SK-N-SH treated with all-trans-retinoic acid at 6 μM for 48 hours (cell line): Measurements from ENCODE around the gene TBL1XR1.

Source experiments
- ATAC-seq: fragments of 200-7000 bp; cut with Tn5 transposase; 3 replicates; pipeline ENCODE4 v1.9.1; 2020; ENCODE audit warnings: mild to moderate bottlenecking, moderate library complexity
- BACH2 ChIP-seq: fragments of 250-450 bp; sonication (Bioruptor Pico); IDR thresholded peaks from 2 replicates; pipeline ENCODE4 v1.9.0; 2021; ENCODE audit warnings: mild to moderate bottlenecking, borderline replicate concordance
- CSDC2 ChIP-seq: fragments of 250-450 bp; sonication (Bioruptor Pico); IDR thresholded peaks from 2 replicates; pipeline ENCODE4 v1.5.0; 2020; ENCODE audit warnings: mild to moderate bottlenecking, moderate library complexity
- CSRNP3 ChIP-seq: fragments of 250-450 bp; sonication (Bioruptor Pico); IDR thresholded peaks from 2 replicates; pipeline ENCODE4 v1.5.1; 2021; ENCODE audit warnings: mild to moderate bottlenecking, moderate library complexity
- GLIS3 ChIP-seq: fragments of 250-450 bp; sonication (Bioruptor Pico); IDR thresholded peaks from 2 replicates; pipeline ENCODE4 v1.5.0; 2020; ENCODE audit warnings: mild to moderate bottlenecking, moderate library complexity
- ISL1 ChIP-seq: fragments of 250-450 bp; sonication (Bioruptor Pico); IDR thresholded peaks from 2 replicates; pipeline ENCODE4 v2.1.2; 2022; ENCODE audit warnings: mild to moderate bottlenecking, moderate library complexity
- OSR1 ChIP-seq: fragments of 250-450 bp; sonication (Bioruptor Pico); IDR thresholded peaks from 2 replicates; pipeline ENCODE4 v1.8.0; 2022; ENCODE audit warnings: moderate library complexity, mild to moderate bottlenecking, inconsistent platforms
- POU6F1 ChIP-seq: fragments of 250-450 bp; sonication (Bioruptor Pico); IDR thresholded peaks from 2 replicates; pipeline ENCODE4 v1.8.0; 2021; ENCODE audit warnings: low read depth, mild to moderate bottlenecking, moderate library complexity, borderline replicate concordance
- PPARA ChIP-seq: fragments of 250-450 bp; sonication (Bioruptor Pico); IDR thresholded peaks from 2 replicates; pipeline ENCODE4 v1.5.0; 2020; ENCODE audit warnings: mild to moderate bottlenecking, borderline replicate concordance
- RARB ChIP-seq: fragments of 250-450 bp; sonication (Bioruptor Pico); IDR thresholded peaks from 2 replicates; pipeline ENCODE4 v1.8.0; 2021; ENCODE audit warnings: mild to moderate bottlenecking, moderate library complexity
- TOX ChIP-seq: fragments of 250-450 bp; sonication (Bioruptor Pico); IDR thresholded peaks from 2 replicates; pipeline ENCODE4 v1.8.0; 2021; ENCODE audit warnings: mild to moderate bottlenecking, moderate library complexity, borderline replicate concordance
- TSHZ2 ChIP-seq: fragments of 250-450 bp; sonication (Bioruptor Pico); IDR thresholded peaks from 2 replicates; pipeline ENCODE4 v1.5.0; 2020; ENCODE audit warnings: mild to moderate bottlenecking, moderate library complexity
- ZC3H10 ChIP-seq: fragments of 250-450 bp; sonication (Bioruptor Pico); IDR thresholded peaks from 2 replicates; pipeline ENCODE4 v1.5.1; 2021; ENCODE audit warnings: mild to moderate bottlenecking, moderate library complexity
- ZFP3 ChIP-seq: fragments of 250-450 bp; sonication (Bioruptor Pico); IDR thresholded peaks from 2 replicates; pipeline ENCODE4 v1.5.0; 2020; ENCODE audit warnings: mild to moderate bottlenecking, moderate library complexity
- ZFP30 ChIP-seq: fragments of 450-650 bp; formaldehyde crosslinking; IDR thresholded peaks from 2 replicates; pipeline ENCODE4 v1.5.0; 2022; ENCODE audit warnings: mild to moderate bottlenecking, moderate library complexity
- ZNF565 ChIP-seq: fragments of 450-650 bp; formaldehyde crosslinking; conservative IDR thresholded peaks from 2 replicates; pipeline ENCODE4 v1.5.0; 2020; ENCODE audit warnings: low read depth, mild to moderate bottlenecking, moderate library complexity
- ZNF8 ChIP-seq: fragments of 450-650 bp; formaldehyde crosslinking; IDR thresholded peaks from 2 replicates; pipeline ENCODE4 v1.5.0; 2020; ENCODE audit warnings: mild to moderate bottlenecking, moderate library complexity
- TF ChIP-seq, protein P1 (sequence below): fragments of 250-450 bp; sonication (Bioruptor Pico); IDR thresholded peaks from 2 replicates; pipeline ENCODE4 v1.8.0; 2020; ENCODE audit warnings: mild to moderate bottlenecking, moderate library complexity, borderline replicate concordance
- TF ChIP-seq, protein P2 (sequence below): fragments of 250-450 bp; sonication (Bioruptor Pico); IDR thresholded peaks from 2 replicates; pipeline ENCODE4 v1.5.1; 2020; ENCODE audit warnings: low read depth, mild to moderate bottlenecking, moderate library complexity

Gene TBL1XR1

DNA sequence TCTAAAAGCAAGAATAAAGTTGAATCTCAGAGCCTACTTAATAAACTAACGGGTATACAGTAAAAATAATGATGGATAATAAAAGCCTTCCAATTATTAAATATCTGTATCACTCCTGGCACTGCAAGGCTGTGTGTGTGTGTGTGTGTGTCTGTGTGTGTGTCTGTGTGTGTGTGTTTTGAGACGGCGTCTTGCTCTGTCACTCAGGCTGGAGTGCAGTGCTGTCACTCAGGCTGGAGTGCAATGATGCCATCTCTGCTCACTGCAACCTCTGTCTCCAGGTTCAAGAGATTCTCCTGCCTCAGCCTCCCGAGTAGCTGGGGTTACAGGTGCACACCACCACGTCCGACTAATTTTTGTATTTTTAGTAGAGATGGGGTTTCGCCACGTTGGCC, 62.5 kb downstream of the TBL1XR1 start:
- no peak for ATAC-seq
- TF ChIP-seq BACH2 (CRISPR knock-in tag) (no peak), OSR1 (CRISPR knock-in tag) (no peak), CSRNP3 (no peak)

GRCh38 chr3:177133860-177134815, 63.1 kb downstream of the TBL1XR1 start:
- TF ChIP-seq ZFP3 (CRISPR knock-in tag): no peak
- no peak for TF ChIP-seq ZNF565 (CRISPR knock-in tag)
- TF ChIP-seq TOX (CRISPR knock-in tag): no peak
- TF ChIP-seq TSHZ2 (CRISPR knock-in tag): no peak
- TF ChIP-seq PPARA (CRISPR knock-in tag): no peak
- TF ChIP-seq CSDC2: no peak
- no peak for TF ChIP-seq OSR1 (CRISPR knock-in tag)

GRCh38 chr3:177131927-177132636, 65.2 kb downstream of the TBL1XR1 start:
- no peak for ATAC-seq
- TF ChIP-seq, protein P1, sequence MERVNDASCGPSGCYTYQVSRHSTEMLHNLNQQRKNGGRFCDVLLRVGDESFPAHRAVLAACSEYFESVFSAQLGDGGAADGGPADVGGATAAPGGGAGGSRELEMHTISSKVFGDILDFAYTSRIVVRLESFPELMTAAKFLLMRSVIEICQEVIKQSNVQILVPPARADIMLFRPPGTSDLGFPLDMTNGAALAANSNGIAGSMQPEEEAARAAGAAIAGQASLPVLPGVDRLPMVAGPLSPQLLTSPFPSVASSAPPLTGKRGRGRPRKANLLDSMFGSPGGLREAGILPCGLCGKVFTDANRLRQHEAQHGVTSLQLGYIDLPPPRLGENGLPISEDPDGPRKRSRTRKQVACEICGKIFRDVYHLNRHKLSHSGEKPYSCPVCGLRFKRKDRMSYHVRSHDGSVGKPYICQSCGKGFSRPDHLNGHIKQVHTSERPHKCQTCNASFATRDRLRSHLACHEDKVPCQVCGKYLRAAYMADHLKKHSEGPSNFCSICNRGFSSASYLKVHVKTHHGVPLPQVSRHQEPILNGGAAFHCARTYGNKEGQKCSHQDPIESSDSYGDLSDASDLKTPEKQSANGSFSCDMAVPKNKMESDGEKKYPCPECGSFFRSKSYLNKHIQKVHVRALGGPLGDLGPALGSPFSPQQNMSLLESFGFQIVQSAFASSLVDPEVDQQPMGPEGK (CRISPR knock-in tag): no peak
- TF ChIP-seq ISL1: no peak
- TF ChIP-seq ZFP3 (CRISPR knock-in tag): no peak
- TF ChIP-seq ZFP30 (CRISPR knock-in tag): no peak
- no peak for TF ChIP-seq RARB
- no peak for TF ChIP-seq CSDC2
- TF ChIP-seq ZC3H10 (CRISPR knock-in tag): no peak
- TF ChIP-seq, protein P2, sequence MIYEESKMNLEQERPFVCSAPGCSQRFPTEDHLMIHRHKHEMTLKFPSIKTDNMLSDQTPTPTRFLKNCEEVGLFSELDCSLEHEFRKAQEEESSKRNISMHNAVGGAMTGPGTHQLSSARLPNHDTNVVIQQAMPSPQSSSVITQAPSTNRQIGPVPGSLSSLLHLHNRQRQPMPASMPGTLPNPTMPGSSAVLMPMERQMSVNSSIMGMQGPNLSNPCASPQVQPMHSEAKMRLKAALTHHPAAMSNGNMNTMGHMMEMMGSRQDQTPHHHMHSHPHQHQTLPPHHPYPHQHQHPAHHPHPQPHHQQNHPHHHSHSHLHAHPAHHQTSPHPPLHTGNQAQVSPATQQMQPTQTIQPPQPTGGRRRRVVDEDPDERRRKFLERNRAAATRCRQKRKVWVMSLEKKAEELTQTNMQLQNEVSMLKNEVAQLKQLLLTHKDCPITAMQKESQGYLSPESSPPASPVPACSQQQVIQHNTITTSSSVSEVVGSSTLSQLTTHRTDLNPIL (CRISPR knock-in tag): no peak
- no peak for TF ChIP-seq TSHZ2 (CRISPR knock-in tag)
- TF ChIP-seq ZNF8 (CRISPR knock-in tag): no peak
- no peak for TF ChIP-seq POU6F1 (CRISPR knock-in tag)
- no peak for TF ChIP-seq TOX (CRISPR knock-in tag)
- TF ChIP-seq GLIS3: no peak
- no peak for TF ChIP-seq OSR1 (CRISPR knock-in tag)

More at GRCh38 chr3:177133860-177134815, 63.1 kb downstream of the TBL1XR1 start:
- no peak for ATAC-seq
